Brain microvascular endothelial cell (primary cell): Measurements from ENCODE around the gene SGSH.

Source experiments
- DNase-seq: peaks from one replicate; pipeline ENCODE4 v3.0.0-alpha.2; 2020
- H3K27ac ChIP-seq: fragments of 250-450 bp; sonication (Bioruptor Pico); 2 replicates; pipeline ENCODE4 v1.5.1; 2020; ENCODE audit warnings: mild to moderate bottlenecking, moderate library complexity
- H3K27me3 ChIP-seq: fragments of 250-450 bp; sonication (Bioruptor Pico); replicated peaks from 2 replicates; pipeline ENCODE4 v1.5.1; 2020; ENCODE audit warnings: mild to moderate bottlenecking
- H3K36me3 ChIP-seq: fragments of 250-450 bp; sonication (Bioruptor Pico); replicated peaks from 2 replicates; pipeline ENCODE4 v1.5.1; 2020; ENCODE audit warnings: mild to moderate bottlenecking
- H3K4me3 ChIP-seq: 2 replicates; pipeline ENCODE4 v1.5.1; 2011; ENCODE audit warnings: low read depth, mild to moderate bottlenecking, control low read depth, low read length, moderate library complexity
- in situ Hi-C: cut with HindIII; loops from 2 replicates; pipeline ENCODE4 v1.10.0; 2017; ENCODE audit warnings: low sequenced_read_pairs, low pct_ligation_motif_present
- TF ChIP-seq, protein P1 (sequence below): IDR thresholded peaks from 2 replicates; pipeline ENCODE4 v1.5.1; 2011; ENCODE audit warnings: low read depth, mild to moderate bottlenecking, moderate library complexity, low read length, control low read depth, inconsistent platforms; ENCODE audit errors: missing control alignments

The SGSH gene

GRCh38 chr17:80222376-80223141, 2.4 kb upstream of the SGSH start:
- Histone ChIP-seq H3K27me3 (no peaks in the 10 kb centered on the region), H3K27ac (no peak overlapping the region), H3K36me3 (no peaks in the 10 kb centered on the region), H3K4me3 (no peak overlapping the region)
- in situ Hi-C loops = no loop called here
- TF ChIP-seq, protein P1, sequence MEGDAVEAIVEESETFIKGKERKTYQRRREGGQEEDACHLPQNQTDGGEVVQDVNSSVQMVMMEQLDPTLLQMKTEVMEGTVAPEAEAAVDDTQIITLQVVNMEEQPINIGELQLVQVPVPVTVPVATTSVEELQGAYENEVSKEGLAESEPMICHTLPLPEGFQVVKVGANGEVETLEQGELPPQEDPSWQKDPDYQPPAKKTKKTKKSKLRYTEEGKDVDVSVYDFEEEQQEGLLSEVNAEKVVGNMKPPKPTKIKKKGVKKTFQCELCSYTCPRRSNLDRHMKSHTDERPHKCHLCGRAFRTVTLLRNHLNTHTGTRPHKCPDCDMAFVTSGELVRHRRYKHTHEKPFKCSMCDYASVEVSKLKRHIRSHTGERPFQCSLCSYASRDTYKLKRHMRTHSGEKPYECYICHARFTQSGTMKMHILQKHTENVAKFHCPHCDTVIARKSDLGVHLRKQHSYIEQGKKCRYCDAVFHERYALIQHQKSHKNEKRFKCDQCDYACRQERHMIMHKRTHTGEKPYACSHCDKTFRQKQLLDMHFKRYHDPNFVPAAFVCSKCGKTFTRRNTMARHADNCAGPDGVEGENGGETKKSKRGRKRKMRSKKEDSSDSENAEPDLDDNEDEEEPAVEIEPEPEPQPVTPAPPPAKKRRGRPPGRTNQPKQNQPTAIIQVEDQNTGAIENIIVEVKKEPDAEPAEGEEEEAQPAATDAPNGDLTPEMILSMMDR = no peak
- no peak for DNase-seq

- Histone ChIP-seq H3K36me3 (no peaks in the 10 kb centered on the region), H3K27me3 (no peaks in the 10 kb centered on the region), H3K27ac (no peak overlapping the region), H3K4me3 (no peak overlapping the region)
- in situ Hi-C loops = no loop called here
- no peak for DNase-seq
- TF ChIP-seq, protein P1 = no peak
These were observed 1.4 kb upstream of the SGSH start for GRCh38 chr17:80221351-80222105.

DNA sequence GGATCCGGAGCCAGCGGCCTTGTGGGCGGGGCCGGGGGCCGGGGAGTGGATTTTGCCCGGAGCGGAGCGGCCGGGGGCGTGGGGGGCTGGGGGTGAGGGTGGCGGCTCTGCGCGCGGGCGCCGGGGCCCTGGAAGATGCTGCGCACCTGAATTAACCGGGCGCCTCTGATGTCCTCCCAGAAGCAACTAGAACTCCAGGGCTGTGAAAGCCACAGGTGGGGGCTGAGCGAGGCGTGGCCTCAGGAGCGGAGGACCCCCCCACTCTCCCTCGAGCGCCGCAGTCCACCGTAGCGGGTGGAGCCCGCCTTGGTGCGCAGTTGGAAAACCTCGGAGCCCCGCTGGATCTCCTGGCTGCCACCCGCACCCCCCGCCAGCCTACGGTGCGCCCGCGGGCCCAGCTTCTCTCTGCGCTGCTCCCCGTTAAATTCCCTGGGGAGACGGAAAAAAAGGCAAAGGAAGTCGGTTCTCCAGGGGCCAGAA, 643 bp upstream of the SGSH start:
- peak overlapping the region; percentile 61 for H3K4me3 ChIP-seq
- no peak overlapping the region for H3K27ac ChIP-seq
- in situ Hi-C loops = no loop called here
- no peaks in the 10 kb centered on the region for H3K36me3 ChIP-seq
- H3K27me3 ChIP-seq = no peaks in the 10 kb centered on the region
- no peak for DNase-seq
- TF ChIP-seq, protein P1 = no peak

DNA sequence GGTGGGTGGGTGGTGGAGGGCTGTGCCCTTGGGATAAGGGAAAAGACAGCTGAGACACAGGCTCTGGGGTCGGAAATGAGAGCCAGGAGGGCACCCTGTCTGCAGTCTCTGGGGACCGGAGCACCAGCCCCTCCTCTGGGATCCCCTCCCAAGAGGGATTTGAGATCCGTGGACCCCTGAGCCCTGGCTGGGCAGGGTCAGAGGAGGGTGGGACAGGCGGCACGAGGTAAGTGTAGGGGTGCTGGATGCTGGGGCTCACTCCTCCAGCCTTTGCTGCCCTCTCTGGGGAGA, 425 bp downstream of the SGSH start:
- no peak overlapping the region for H3K27ac ChIP-seq
- no peak for DNase-seq
- H3K4me3 ChIP-seq = peak overlapping the region; percentile 61
- TF ChIP-seq, protein P1 = no peak
- in situ Hi-C loops = no loop called here
- H3K36me3 ChIP-seq = no peaks in the 10 kb centered on the region
- no peaks in the 10 kb centered on the region for H3K27me3 ChIP-seq

GRCh38 chr17:80219013-80219762, 945 bp downstream of the SGSH start:
- no peaks in the 10 kb centered on the region for H3K27me3 ChIP-seq
- no peaks in the 10 kb centered on the region for H3K36me3 ChIP-seq
- TF ChIP-seq, protein P1 = no peak
- peak; percentile 64 for DNase-seq
- peak overlapping the region; percentile 61 for H3K4me3 ChIP-seq
- in situ Hi-C loops = no loop called here
- no peak overlapping the region for H3K27ac ChIP-seq
